OCI-LY7 (cell line): Measurements from ENCODE around the gene SERPINB10. TPM values are rescaled to one million over a fixed set of nuclear protein-coding genes. Genes with fewer than 3 reads are reported as not detected.

ENCODE experiments used
- BruUV-seq: library from RNA; stranded (reverse); fragments of 400-500 nt; replicated peaks from 2 replicates; lab custom pipeline; 2021; lab: Mats Ljungman, UMichigan
- CTCF ChIA-PET: fragments of 300-600 bp; sonication (Branson Sonifier 250); formaldehyde crosslinking; loops from one replicate; lab custom pipeline; 2022; ENCODE audit warnings: antibody characterized with exemption; ENCODE audit not compliant: unreplicated experiment; lab: Charles Lee
- POLR2A ChIA-PET: fragments of 300-600 bp; sonication (Branson Sonifier 250); formaldehyde crosslinking; loops from one replicate; lab custom pipeline; 2022; ENCODE audit warnings: antibody characterized with exemption; lab: Charles Lee
- DNase-seq: peaks from one replicate; pipeline ENCODE4 v3.0.0-alpha.2; 2015; ENCODE audit warnings: low spot score
- H2AFZ ChIP-seq: fragments of 200-600 bp; sonication (generic), shearing (Covaris generic); 2 replicates; pipeline ENCODE4 v1.6.1; 2014; ENCODE audit warnings: mild to moderate bottlenecking, antibody characterized with exemption, low read length, moderate library complexity
- H3K27ac ChIP-seq: fragments of 200-600 bp; sonication (generic); 2 replicates; pipeline ENCODE4 v1.5.1; 2014; ENCODE audit warnings: mixed run types, low read depth, mild to moderate bottlenecking, moderate library complexity, low read length, inconsistent platforms; ENCODE audit not compliant: poor library complexity, severe bottlenecking
- H3K36me3 ChIP-seq: fragments of 200-600 bp; sonication (generic); 2 replicates; pipeline ENCODE4 v1.6.1; 2014; ENCODE audit warnings: mild to moderate bottlenecking, antibody characterized with exemption, low read length, moderate library complexity, mixed read lengths; ENCODE audit not compliant: insufficient read depth
- H3K4me1 ChIP-seq: fragments of 200-600 bp; sonication (generic); 2 replicates; pipeline ENCODE4 v1.5.1; 2014; ENCODE audit warnings: mild to moderate bottlenecking, low read length; ENCODE audit not compliant: insufficient read depth, poor library complexity, severe bottlenecking
- H3K4me2 ChIP-seq: fragments of 200-600 bp; sonication (generic); 2 replicates; pipeline ENCODE4 v1.6.1; 2014; ENCODE audit warnings: mild to moderate bottlenecking, low read length
- H3K4me3 ChIP-seq: fragments of 200-600 bp; sonication (generic); 2 replicates; pipeline ENCODE4 v1.5.1; 2014; ENCODE audit warnings: mild to moderate bottlenecking, low read depth, low read length; ENCODE audit not compliant: poor library complexity, severe bottlenecking
- H3K79me2 ChIP-seq: fragments of 200-600 bp; sonication (generic); 2 replicates; pipeline ENCODE4 v1.6.1; 2016; ENCODE audit warnings: low read depth, mild to moderate bottlenecking, low read length, moderate library complexity, mixed read lengths; ENCODE audit not compliant: insufficient read depth
- H3K9me2 ChIP-seq: fragments of 200-600 bp; sonication (generic); 2 replicates; pipeline ENCODE4 v1.6.1; 2016; ENCODE audit warnings: mild to moderate bottlenecking, low read length, mixed read lengths; ENCODE audit not compliant: insufficient read depth
- H3K9me3 ChIP-seq: fragments of 200-600 bp; sonication (generic); 2 replicates; pipeline ENCODE4 v1.6.1; 2014; ENCODE audit warnings: mild to moderate bottlenecking, mixed run types, low read length, mixed read lengths
- H4K20me1 ChIP-seq: fragments of 200-600 bp; sonication (generic); 2 replicates; pipeline ENCODE4 v1.6.1; 2014; ENCODE audit warnings: mild to moderate bottlenecking, antibody characterized with exemption, low read length, moderate library complexity, mixed read lengths; ENCODE audit not compliant: insufficient read depth
- EZH2phosphoT487 ChIP-seq: fragments of 200-600 bp; sonication (generic); IDR thresholded peaks from 2 replicates; pipeline ENCODE4 v1.6.1; 2018; ENCODE audit warnings: low read depth, borderline replicate concordance, mild to moderate bottlenecking, mixed run types, antibody characterized with exemption, low read length, moderate library complexity, mixed read lengths
- intact Hi-C: fragments of 100-400 bp; cut with micrococcal nuclease; formaldehyde crosslinking; loops from one replicate; pipeline ENCODE4 v1.10.0; 2022; ENCODE audit not compliant: unreplicated experiment
- total RNA-seq, 2 experiments: library from RNA; depleted of rRNA in 1 of 2; stranded (reverse); fragments of >200 nt in 1 of 2; shearing (Covaris generic) in 1 of 2; gene quantifications; 2 replicates each; pipeline ENCODE4 v1.2.3, GENCODE V29; 2014 to 2022
- TF ChIP-seq, protein P1 (sequence below): fragments of 200-600 bp; sonication (generic); conservative IDR thresholded peaks from 2 replicates; pipeline ENCODE4 v1.5.1; 2014; ENCODE audit warnings: mild to moderate bottlenecking, antibody characterized with exemption, low read length, moderate library complexity, mixed read lengths

Gene SERPINB10
- total RNA-seq, 2 experiments from 2014 or later: not detected

DNA sequence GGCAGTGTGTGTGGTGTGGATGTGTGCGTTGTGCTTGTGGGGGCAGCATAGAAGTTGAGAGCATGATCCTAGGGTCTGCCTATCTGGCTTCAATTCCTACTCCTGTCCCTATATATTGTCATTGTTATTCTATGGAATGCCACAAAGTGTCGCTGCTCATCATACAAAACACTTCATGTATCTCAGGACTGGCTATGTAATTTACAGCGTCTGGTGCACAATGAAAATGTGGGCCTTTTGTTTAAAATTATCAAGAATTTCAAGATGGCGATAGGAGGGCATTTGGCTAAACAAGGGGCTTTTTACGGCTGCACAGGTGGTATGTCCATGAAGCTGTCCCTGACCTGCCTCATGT lies 16.8 kb upstream of the SERPINB10 start:
- no peak overlapping the region for H3K4me2 ChIP-seq
- no TSS peak for BruUV-seq
- H4K20me1 ChIP-seq: no peaks in the 10 kb centered on the region
- H3K9me2 ChIP-seq: no peaks in the 10 kb centered on the region
- no peaks in the 10 kb centered on the region for H3K36me3 ChIP-seq
- TF ChIP-seq EZH2phosphoT487: no peak
- TF ChIP-seq, protein P1, sequence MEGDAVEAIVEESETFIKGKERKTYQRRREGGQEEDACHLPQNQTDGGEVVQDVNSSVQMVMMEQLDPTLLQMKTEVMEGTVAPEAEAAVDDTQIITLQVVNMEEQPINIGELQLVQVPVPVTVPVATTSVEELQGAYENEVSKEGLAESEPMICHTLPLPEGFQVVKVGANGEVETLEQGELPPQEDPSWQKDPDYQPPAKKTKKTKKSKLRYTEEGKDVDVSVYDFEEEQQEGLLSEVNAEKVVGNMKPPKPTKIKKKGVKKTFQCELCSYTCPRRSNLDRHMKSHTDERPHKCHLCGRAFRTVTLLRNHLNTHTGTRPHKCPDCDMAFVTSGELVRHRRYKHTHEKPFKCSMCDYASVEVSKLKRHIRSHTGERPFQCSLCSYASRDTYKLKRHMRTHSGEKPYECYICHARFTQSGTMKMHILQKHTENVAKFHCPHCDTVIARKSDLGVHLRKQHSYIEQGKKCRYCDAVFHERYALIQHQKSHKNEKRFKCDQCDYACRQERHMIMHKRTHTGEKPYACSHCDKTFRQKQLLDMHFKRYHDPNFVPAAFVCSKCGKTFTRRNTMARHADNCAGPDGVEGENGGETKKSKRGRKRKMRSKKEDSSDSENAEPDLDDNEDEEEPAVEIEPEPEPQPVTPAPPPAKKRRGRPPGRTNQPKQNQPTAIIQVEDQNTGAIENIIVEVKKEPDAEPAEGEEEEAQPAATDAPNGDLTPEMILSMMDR: no peak
- intact Hi-C loops: no loop called here
- CTCF ChIA-PET: no interaction called here
- no peak for DNase-seq
- POLR2A ChIA-PET: no interaction called here
- H3K27ac ChIP-seq: no peak overlapping the region
- H3K4me1 ChIP-seq: no peaks in the 10 kb centered on the region
- H2AFZ ChIP-seq: no peak overlapping the region
- no peak overlapping the region for H3K4me3 ChIP-seq
- H3K79me2 ChIP-seq: no peaks in the 10 kb centered on the region
- no peaks in the 10 kb centered on the region for H3K9me3 ChIP-seq

GRCh38 chr18:63892566-63892965 lies 15.2 kb upstream of the SERPINB10 start:
- intact Hi-C loops: no loop called here
- no peaks in the 10 kb centered on the region for H4K20me1 ChIP-seq
- H3K9me2 ChIP-seq: no peaks in the 10 kb centered on the region
- ChIA-PET POLR2A (no interaction called here), CTCF (no interaction called here)
- H3K4me3 ChIP-seq: no peak overlapping the region
- no peak overlapping the region for H3K27ac ChIP-seq
- H3K9me3 ChIP-seq: no peaks in the 10 kb centered on the region
- TF ChIP-seq EZH2phosphoT487: no peak
- TF ChIP-seq, protein P1: no peak
- H3K4me2 ChIP-seq: no peak overlapping the region
- no TSS peak for BruUV-seq
- H2AFZ ChIP-seq: no peak overlapping the region
- H3K4me1 ChIP-seq: no peaks in the 10 kb centered on the region
- H3K36me3 ChIP-seq: no peaks in the 10 kb centered on the region
- no peaks in the 10 kb centered on the region for H3K79me2 ChIP-seq
- DNase-seq: no peak

GRCh38 chr18:63894106-63894772 lies 13.5 kb upstream of the SERPINB10 start:
- H3K79me2 ChIP-seq: no peaks in the 10 kb centered on the region
- CTCF ChIA-PET: no interaction called here
- intact Hi-C loops: no loop called here

More at GRCh38 chr18:63894106-63894772, 13.5 kb upstream of the SERPINB10 start:
- no peaks in the 10 kb centered on the region for H4K20me1 ChIP-seq
- no peak overlapping the region for H3K4me3 ChIP-seq
- no peak overlapping the region for H3K27ac ChIP-seq
- DNase-seq: no peak
- H3K9me3 ChIP-seq: no peaks in the 10 kb centered on the region
- no peaks in the 10 kb centered on the region for H3K9me2 ChIP-seq
- H3K4me1 ChIP-seq: no peaks in the 10 kb centered on the region
- POLR2A ChIA-PET: interaction anchor here (0.6 kb wide), 1 partner anchor 61 kb away, joined by 5 read pairs; no protein-coding TSS in a partner anchor
- no peak overlapping the region for H3K4me2 ChIP-seq
- BruUV-seq: no TSS peak
- no peak overlapping the region for H2AFZ ChIP-seq
- TF ChIP-seq, protein P1: no peak
- TF ChIP-seq EZH2phosphoT487: no peak
- no peaks in the 10 kb centered on the region for H3K36me3 ChIP-seq
